HG03520 (cell line): ENCODE results near the gene ATG16L1.
"Not testable (repeated sequence)": the region's sequence is repeated elsewhere in the genome, so short reads cannot be mapped to it uniquely, and the experiment has no call there.

Experiments
- ATAC-seq: cut with Tn5 transposase; IDR thresholded peaks from one replicate; pipeline ENCODE4 v1.9.1; 2021; ENCODE audit warnings: mild to moderate bottlenecking, moderate library complexity; ENCODE audit not compliant: unreplicated experiment

The ATG16L1 gene

DNA sequence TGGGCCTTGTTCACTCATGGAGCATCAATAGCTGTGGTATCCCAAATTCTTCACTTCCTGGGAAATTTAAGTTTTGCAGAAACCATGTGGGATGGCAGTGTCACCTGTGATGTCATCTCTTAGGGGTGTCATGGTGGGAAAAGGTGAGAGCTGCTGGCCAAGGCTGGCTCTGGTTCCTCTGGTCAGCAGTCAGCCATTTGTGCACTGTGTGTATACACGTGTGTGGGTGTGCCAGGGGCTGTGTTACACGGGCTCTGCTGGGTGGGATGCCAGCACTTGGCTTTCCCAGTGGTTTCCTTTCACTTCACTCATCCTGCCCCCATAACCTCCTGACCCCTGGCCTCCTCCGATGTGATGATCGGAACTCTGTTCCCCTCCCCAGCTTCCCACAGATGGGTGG lies 77.4 kb downstream of the ATG16L1 start:
- no peak for ATAC-seq

DNA sequence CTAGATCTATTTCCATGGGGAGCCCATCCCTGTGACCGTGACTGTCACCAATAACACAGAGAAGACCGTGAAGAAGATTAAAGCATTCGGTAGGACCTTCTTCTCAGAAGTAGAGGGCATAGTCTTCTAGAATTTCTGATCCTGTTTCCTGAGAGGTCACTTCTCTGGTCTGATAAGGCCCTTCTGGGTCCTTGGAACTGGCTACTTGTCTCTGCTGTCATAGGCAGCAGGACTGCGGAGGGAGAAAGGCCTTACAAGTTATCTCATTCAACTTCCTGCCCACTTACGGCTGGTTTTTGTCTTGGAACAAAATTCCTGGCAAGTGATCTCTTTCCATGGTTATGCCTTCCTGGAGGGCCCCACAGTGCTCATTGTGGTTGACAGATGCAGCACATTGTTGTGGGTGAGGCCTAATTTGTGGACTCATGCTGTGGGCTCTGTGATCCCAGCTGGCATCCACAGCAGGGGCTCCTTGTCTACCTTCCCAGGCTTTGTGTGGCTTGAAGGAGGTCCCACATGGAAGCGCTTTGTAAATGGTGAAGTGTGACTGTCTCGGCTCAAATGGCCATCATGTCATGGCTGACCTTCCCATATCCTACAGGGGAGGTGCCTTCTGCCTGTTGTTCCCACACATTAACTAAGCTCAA lies 78.1 kb downstream of the ATG16L1 start:
- ATAC-seq, result no peak

DNA sequence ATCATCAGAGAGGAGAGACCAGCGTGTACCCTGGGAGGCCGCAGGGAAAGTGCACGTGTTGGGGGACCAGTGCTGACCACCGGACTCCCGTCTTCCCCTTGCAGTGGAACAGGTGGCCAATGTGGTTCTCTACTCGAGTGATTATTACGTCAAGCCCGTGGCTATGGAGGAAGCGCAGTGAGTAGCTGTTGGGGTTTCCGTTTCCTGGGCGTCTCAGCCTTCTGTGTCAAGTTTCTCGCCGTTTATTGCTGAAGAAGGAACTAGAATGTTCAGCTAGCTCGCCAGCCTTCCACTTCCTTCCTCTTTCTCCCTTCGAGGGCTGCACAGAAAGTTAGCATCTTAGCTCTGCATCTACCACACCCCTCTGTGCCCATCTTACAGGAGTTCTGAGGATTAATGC lies 80.1 kb downstream of the ATG16L1 start:
- ATAC-seq, result peak; percentile 88

DNA sequence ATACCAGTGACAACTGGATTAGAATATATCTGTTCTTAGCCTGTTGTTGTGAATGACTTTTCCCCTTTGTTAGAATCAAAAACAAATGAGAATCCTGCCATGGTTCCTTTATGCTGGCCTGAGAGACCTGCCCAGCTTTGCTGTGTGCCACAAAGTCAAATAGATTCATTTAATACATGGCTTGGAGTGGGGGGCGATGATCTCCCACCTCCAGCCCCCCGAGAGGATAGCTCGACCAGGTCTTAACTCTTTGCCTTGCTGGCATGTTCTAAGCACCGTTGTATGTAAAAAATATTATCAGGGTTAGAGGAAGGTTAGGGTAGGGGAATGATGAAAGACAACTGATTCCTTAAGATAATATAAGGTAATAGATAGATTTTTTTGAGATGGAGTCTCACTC lies 80.7 kb downstream of the ATG16L1 start:
- ATAC-seq, result no peak

DNA sequence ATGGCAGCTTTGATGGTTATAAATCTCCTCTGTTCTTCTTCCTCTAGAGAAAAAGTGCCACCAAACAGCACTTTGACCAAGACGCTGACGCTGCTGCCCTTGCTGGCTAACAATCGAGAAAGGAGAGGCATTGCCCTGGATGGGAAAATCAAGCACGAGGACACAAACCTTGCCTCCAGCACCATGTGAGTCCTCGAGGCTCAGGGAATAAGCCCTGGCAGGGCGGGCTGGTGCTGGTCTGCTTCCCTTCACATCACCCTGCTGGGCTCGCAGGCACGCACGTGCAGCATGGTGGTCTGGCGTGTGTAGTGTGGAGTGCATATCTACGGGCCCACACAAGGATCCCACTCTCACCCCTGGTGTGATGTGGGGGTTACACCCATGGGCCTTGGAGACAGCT lies 83.4 kb downstream of the ATG16L1 start:
- ATAC-seq, result no peak

DNA sequence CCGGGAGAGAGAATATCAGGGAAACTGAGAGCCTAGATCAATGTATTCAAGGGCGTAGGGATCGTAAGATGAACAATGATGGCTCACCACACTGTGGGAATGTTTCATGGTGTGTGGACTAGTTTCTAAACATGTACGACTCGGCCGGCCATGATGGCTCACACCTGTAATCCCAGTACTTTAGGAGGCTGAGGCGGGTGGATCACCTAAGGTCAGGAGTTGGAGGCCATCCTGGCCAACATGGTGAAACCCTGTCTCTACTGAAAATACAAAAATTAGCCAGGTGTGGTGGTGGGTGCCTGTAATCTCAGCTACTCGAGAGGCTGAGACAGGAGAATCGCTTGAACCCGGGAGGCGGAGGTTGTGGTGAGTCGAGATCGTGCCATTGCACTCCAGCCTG lies 84.6 kb downstream of the ATG16L1 start:
- ATAC-seq, result not testable (repeated sequence)

DNA sequence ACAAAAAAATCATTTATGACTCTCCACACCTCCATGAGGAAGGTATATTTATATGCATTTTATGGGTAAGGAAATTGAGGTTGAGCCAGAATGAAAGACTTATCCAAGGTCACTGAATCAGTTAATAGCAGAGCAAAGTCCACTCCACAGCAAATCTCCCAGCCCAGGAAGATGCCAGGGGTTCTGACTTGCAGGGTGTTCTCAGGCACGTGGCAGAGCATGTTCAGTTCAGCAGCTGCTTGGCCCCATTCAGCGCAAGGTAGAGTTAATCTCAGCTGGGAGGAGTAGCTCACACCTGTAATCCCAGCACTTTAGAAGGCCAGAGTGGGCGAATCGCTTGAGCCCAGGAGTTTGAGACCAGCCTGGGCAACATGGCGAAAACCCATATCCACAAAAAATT lies 85.1 kb downstream of the ATG16L1 start:
- no peak for ATAC-seq

DNA sequence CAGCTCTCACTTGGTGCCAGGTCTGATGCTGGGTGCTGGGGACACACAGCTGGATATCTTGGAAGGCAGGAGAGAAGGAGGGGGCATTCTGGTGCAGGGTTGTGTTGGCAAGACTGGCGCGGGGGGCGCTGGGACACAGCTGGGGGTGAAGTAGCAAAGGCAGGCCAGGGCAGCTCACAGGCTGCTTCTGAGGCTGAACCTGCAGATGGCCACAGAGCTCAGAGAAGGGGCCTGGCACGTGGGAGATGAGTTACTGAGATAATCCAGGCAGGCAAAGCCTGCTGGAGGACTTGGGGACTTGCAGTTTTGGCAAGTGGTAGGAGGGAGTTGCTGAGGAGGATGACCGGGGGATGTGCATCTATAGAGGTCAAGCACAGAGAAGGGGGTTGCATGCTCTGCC lies 86.6 kb downstream of the ATG16L1 start:
- ATAC-seq, result no peak

DNA sequence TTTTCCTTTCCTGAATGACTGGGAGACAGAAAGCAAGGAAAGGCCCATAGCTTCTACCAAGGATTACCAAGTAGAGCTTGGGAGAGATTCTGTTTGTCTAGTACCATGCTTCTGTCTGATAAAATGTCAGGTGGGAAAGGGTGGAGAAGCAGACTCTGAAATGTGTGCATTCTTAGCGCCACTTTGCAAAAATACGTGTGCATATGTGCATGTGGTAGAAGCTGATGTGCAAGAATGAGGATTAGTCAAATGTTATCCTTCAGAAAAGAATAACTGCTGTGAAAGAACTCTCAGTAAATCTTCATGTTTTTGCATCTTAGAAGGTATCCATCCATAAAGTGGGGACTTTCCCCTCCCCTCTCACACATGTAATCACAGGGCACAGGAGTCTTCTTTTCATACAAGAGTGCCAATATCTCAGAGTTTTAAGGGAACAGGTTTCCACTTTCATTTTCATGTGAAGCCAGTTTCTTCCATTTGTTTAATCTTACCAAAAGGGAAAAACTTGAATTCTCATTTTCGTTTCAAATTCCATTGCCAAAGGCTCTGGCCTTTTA lies 87.4 kb downstream of the ATG16L1 start:
- no peak for ATAC-seq

DNA sequence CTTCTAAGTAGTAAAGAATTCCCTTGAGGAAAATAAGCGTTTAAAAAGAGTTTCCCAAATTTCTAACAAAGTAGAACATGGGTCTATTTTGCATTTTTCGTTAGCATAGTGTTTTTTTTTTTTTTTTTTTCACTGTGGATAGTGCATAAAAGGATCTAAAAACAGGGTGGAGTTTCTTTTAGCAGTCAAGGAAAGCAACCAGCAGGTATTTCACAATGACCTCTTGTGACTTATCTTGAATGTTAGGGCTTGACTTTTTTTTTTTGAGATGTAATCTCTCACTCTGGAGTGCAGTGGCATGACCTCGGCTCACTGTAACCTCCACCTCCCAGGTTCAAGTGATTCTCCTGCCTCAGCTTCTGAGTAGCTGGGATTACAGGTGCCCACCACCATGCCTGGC lies 88.0 kb downstream of the ATG16L1 start:
- no peak for ATAC-seq

DNA sequence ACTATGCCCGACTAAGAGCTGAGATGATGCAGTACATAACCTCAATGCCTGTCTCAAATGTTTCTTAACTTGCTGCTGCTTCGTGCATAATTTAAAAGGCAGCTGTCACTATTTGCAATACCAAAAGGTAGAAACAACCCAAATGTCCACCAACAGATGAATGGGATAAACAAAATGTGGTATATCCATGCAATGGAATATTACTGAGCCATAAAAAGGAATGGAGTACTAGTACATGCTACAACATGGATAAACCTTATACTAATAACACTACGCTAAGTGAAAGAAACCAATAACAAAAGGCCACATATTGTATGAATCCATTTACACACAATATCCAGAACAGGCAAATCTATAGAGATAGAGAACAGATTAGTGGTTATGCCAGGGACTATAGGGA lies 89.8 kb downstream of the ATG16L1 start:
- no peak for ATAC-seq

DNA sequence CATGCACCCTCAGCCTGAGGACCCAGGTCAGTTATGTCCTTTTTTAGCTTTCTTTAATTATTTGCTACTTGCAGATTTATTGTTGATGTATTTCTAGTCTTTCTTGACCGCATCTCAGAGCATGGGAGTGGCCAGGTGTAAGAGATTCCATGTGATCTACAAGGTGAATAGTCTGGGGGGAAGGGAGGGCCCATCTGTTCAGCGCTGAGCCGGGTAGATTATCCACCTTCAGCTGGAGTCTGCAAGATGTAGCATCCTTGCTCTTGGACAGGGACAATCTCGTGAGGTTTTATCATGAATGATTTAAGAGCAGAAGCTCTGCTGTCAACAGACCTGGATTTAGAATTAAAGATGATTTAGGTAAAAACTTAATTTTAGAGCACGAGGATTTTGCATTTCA lies 90.8 kb downstream of the ATG16L1 start:
- ATAC-seq, result no peak

DNA sequence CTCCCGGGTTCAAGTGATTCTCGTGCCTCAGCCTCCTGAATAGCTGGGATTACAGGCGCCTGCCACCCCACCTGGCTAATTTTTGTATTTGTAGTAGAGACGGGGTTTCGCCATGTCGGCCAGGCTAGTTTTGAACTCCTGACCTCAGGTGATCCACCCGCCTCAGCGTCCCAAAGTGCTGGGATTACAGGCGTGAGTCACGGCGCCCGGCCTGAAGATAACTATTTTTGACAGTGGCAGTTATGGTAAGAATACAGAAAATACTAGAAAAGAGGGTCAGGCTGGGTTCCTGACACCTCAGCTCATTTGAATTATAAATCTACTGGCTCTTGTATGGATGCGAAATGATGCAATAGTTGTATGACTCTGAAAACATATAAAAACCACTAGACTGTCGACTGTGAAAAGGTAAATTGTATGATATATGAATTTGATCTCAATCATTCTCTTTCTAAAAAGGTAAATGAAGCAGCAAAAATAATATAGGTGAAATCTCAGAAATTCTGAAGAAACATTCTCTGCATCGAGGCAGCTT lies 91.8 kb downstream of the ATG16L1 start:
- ATAC-seq, result no peak
